ENCODE data around the gene EFCAB13. TPM values are rescaled to one million over a fixed set of nuclear protein-coding genes. Genes with fewer than 3 reads are reported as not detected.

EFCAB13 gene
- total RNA-seq, 2 donors from 2014 or later, result 4.3 to 8.9 TPM

DNA sequence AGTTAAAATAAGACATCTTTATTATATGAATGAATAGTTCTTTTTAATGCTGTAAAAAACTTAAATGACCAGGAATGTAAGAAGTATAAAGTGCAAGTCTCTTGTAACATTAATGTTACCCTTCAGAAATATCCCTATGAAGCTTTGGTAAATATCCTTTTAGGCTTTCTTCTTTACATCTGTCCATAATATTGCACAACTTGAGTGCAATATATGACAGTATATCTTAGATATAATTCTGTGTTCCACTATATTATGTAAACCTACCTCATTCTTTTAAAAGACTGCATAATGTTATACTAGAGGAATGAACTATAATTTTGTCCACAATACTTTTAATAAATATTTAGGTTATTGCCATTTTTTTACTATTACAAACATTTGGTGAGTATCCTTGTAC is 81.1 kb downstream of the EFCAB13 start:
- no peak for DNase-seq
- no peak overlapping the region for H3K27ac Mint-ChIP-seq
- H3K36me3 Mint-ChIP-seq (ENCODE audit: low read depth), result no peaks in the 10 kb centered on the region
- Histone ChIP-seq H3K27me3 (ENCODE audit: control insufficient read depth, insufficient read depth, low read length, poor library complexity, severe bottlenecking) (no peaks in the 10 kb centered on the region), H3K36me3 (ENCODE audit: control insufficient read depth, insufficient read depth, low read length) (no peaks in the 10 kb centered on the region), H3K4me3 (ENCODE audit: low read length) (no peak overlapping the region), H3K9me3 (ENCODE audit: control insufficient read depth, low read length) (no peaks in the 10 kb centered on the region), H3K9ac (ENCODE audit: extremely low read depth, low read length, poor library complexity, severe bottlenecking) (no peak overlapping the region), H3K4me1 (ENCODE audit: control insufficient read depth, insufficient read depth, low read length) (peaks cover 5% of the 10 kb centered on the region), H3K27ac (ENCODE audit: low read depth, low read length) (no peak overlapping the region)
- H3K4me1 Mint-ChIP-seq, result peaks cover 3% of the 10 kb centered on the region
- H3K4me3 Mint-ChIP-seq, result no peak overlapping the region
- no peaks in the 10 kb centered on the region for H3K27me3 Mint-ChIP-seq (ENCODE audit: insufficient read depth)
- TF ChIP-seq, protein P1, sequence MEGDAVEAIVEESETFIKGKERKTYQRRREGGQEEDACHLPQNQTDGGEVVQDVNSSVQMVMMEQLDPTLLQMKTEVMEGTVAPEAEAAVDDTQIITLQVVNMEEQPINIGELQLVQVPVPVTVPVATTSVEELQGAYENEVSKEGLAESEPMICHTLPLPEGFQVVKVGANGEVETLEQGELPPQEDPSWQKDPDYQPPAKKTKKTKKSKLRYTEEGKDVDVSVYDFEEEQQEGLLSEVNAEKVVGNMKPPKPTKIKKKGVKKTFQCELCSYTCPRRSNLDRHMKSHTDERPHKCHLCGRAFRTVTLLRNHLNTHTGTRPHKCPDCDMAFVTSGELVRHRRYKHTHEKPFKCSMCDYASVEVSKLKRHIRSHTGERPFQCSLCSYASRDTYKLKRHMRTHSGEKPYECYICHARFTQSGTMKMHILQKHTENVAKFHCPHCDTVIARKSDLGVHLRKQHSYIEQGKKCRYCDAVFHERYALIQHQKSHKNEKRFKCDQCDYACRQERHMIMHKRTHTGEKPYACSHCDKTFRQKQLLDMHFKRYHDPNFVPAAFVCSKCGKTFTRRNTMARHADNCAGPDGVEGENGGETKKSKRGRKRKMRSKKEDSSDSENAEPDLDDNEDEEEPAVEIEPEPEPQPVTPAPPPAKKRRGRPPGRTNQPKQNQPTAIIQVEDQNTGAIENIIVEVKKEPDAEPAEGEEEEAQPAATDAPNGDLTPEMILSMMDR (conservative IDR thresholded peaks at IDR 0.05), result no peak
- no peaks in the 10 kb centered on the region for H3K9me3 Mint-ChIP-seq

DNA sequence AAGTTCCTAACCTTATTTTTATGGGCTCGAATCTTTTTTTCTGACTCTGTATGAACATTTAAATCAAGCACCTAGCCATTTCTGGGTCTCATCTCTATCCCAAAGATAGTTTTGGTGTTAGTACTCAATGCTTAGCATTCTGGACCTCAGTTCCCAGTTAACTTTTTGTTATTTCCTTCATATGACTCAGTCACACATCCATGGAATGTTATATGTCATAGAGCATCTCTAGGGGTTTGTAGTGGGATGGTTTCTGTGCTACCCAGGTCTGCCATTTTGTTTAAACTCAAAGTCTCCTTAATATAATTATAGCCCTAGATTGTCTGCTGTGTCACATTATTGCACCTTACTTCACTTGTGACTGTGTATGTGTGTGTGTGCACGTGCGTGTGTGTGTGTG is 90.1 kb downstream of the EFCAB13 start:
- Mint-ChIP-seq H3K36me3 (ENCODE audit: low read depth) (peaks cover 3% of the 10 kb centered on the region), H3K27ac (no peak overlapping the region), H3K27me3 (ENCODE audit: insufficient read depth) (no peaks in the 10 kb centered on the region), H3K9me3 (no peaks in the 10 kb centered on the region), H3K4me3 (no peak overlapping the region), H3K4me1 (no peaks in the 10 kb centered on the region)
- no peaks in the 10 kb centered on the region for H3K27me3 ChIP-seq (ENCODE audit: control insufficient read depth, insufficient read depth, low read length, poor library complexity, severe bottlenecking)
- no peaks in the 10 kb centered on the region for H3K36me3 ChIP-seq (ENCODE audit: control insufficient read depth, insufficient read depth, low read length)
- WGBS, 2 experiments (ENCODE audit: insufficient coverage in 1 of 2, insufficient read length in 1 of 2), result 90 to 96% methylated on average over 1 of the region's 3 CpGs
- TF ChIP-seq, protein P1 (conservative IDR thresholded peaks at IDR 0.05), result no peak
- no peak overlapping the region for H3K27ac ChIP-seq (ENCODE audit: low read depth, low read length)
- no peak for DNase-seq
- no peak overlapping the region for H3K9ac ChIP-seq (ENCODE audit: extremely low read depth, low read length, poor library complexity, severe bottlenecking)
- no peak overlapping the region for H3K4me3 ChIP-seq (ENCODE audit: low read length)
- no peaks in the 10 kb centered on the region for H3K4me1 ChIP-seq (ENCODE audit: control insufficient read depth, insufficient read depth, low read length)
- H3K9me3 ChIP-seq (ENCODE audit: control insufficient read depth, low read length), result no peaks in the 10 kb centered on the region

DNA sequence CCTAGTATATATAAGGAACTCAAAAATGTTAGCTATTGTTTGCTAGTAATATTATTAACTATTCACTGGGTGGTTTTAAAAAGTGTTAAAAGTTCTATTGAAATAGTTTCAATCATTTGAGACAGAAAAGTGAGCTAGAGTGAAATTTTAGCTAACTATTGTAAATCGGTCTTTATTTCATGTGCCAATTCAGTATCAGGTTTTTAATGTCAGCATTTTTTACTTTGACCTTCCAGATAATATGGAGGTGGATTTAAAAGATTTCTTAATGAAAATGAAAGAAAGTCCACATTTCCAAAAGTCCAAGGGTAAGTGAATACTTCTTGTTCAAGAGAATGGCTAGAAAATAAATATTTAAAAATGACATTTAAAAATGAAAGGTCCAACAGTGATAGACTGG is 90.9 kb downstream of the EFCAB13 start:
- no peaks in the 10 kb centered on the region for H3K36me3 ChIP-seq (ENCODE audit: control insufficient read depth, insufficient read depth, low read length)
- DNase-seq, result no peak
- TF ChIP-seq, protein P1 (conservative IDR thresholded peaks at IDR 0.05), result no peak
- H3K9me3 Mint-ChIP-seq, result peaks cover 4% of the 10 kb centered on the region
- H3K9ac ChIP-seq (ENCODE audit: extremely low read depth, low read length, poor library complexity, severe bottlenecking), result no peak overlapping the region
- no peaks in the 10 kb centered on the region for H3K4me1 Mint-ChIP-seq
- 100% methylated on average over 1 of the region's 1 CpG for WGBS, 2 experiments (ENCODE audit: insufficient coverage in 1 of 2, insufficient read length in 1 of 2)
- no peak overlapping the region for H3K4me3 Mint-ChIP-seq
- H3K27ac ChIP-seq (ENCODE audit: low read depth, low read length), result no peak overlapping the region
- no peak overlapping the region for H3K4me3 ChIP-seq (ENCODE audit: low read length)
- peaks cover 3% of the 10 kb centered on the region for H3K36me3 Mint-ChIP-seq (ENCODE audit: low read depth)
- H3K27ac Mint-ChIP-seq, result no peak overlapping the region
- H3K4me1 ChIP-seq (ENCODE audit: control insufficient read depth, insufficient read depth, low read length), result no peaks in the 10 kb centered on the region
- no peaks in the 10 kb centered on the region for H3K9me3 ChIP-seq (ENCODE audit: control insufficient read depth, low read length)
- no peaks in the 10 kb centered on the region for H3K27me3 Mint-ChIP-seq (ENCODE audit: insufficient read depth)
- no peaks in the 10 kb centered on the region for H3K27me3 ChIP-seq (ENCODE audit: control insufficient read depth, insufficient read depth, low read length, poor library complexity, severe bottlenecking)
